ENCODE data around the gene DENND11.

DNA sequence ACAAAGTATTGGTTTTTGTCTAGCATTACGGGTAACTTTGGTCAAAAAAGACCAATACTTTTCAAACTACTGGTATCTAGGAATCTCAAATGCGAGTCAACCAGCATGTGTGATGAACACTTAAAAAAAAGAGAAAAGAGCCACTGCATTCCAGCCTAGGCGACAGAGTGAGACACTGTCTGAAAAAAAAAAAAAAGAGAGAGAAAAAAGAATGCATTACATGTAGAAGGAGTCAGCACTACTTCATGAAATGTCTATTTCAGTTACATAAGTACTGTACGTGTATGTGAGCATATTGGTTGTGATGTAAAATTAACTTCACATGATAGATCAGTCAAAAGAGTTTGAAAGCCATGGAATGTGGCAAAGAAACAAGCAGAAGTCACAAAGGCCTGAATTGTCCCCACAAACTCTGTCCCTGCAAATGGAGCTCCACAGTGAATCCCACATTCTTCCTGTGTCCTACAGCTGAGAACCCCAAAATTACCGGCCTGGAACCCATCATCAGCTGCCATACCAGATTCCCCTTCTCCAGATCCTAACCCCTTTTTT lies 1.6 kb downstream of the DENND11 start:
- TF ChIP-seq, protein P1, sequence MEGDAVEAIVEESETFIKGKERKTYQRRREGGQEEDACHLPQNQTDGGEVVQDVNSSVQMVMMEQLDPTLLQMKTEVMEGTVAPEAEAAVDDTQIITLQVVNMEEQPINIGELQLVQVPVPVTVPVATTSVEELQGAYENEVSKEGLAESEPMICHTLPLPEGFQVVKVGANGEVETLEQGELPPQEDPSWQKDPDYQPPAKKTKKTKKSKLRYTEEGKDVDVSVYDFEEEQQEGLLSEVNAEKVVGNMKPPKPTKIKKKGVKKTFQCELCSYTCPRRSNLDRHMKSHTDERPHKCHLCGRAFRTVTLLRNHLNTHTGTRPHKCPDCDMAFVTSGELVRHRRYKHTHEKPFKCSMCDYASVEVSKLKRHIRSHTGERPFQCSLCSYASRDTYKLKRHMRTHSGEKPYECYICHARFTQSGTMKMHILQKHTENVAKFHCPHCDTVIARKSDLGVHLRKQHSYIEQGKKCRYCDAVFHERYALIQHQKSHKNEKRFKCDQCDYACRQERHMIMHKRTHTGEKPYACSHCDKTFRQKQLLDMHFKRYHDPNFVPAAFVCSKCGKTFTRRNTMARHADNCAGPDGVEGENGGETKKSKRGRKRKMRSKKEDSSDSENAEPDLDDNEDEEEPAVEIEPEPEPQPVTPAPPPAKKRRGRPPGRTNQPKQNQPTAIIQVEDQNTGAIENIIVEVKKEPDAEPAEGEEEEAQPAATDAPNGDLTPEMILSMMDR (IDR thresholded peaks at IDR 0.05), result no peak
- TF ChIP-seq POLR2A (IDR thresholded peaks at IDR 0.05), result no peak

Measured in stomach (tissue), 4 donors.